Measurements from ENCODE around the gene DOCK8.

- TF ChIP-seq, protein P1, sequence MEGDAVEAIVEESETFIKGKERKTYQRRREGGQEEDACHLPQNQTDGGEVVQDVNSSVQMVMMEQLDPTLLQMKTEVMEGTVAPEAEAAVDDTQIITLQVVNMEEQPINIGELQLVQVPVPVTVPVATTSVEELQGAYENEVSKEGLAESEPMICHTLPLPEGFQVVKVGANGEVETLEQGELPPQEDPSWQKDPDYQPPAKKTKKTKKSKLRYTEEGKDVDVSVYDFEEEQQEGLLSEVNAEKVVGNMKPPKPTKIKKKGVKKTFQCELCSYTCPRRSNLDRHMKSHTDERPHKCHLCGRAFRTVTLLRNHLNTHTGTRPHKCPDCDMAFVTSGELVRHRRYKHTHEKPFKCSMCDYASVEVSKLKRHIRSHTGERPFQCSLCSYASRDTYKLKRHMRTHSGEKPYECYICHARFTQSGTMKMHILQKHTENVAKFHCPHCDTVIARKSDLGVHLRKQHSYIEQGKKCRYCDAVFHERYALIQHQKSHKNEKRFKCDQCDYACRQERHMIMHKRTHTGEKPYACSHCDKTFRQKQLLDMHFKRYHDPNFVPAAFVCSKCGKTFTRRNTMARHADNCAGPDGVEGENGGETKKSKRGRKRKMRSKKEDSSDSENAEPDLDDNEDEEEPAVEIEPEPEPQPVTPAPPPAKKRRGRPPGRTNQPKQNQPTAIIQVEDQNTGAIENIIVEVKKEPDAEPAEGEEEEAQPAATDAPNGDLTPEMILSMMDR (IDR thresholded peaks at IDR 0.05; ENCODE audit: low read length) = no peak
- no peak for TF ChIP-seq EZH2 (IDR thresholded peaks at IDR 0.05; ENCODE audit: borderline replicate concordance, low read length)
These were observed 290.5 kb downstream of the DOCK8 start for GRCh38 chr9:504921-505740.

Data from OCI-LY1 (cell line).